PFSK-1 (cell line): Measurements from ENCODE around the gene SOX4.

Experiments
- FOXP2 ChIP-seq: optimal IDR thresholded peaks from 2 replicates; pipeline ENCODE3; 2011; ENCODE audit warnings: borderline replicate concordance, control low read depth, inconsistent platforms; ENCODE audit not compliant: insufficient read depth; ENCODE audit errors: extremely low read length, extremely low read depth
- POLR2AphosphoS5 ChIP-seq: IDR thresholded peaks from 2 replicates; pipeline ENCODE4 v1.6.1; 2012; ENCODE audit warnings: low read depth, mild to moderate bottlenecking, control low read depth, low read length, moderate library complexity
- SIN3A ChIP-seq: IDR thresholded peaks from 2 replicates; pipeline ENCODE4 v1.6.1; 2012; ENCODE audit warnings: mild to moderate bottlenecking, low read length, moderate library complexity, borderline replicate concordance; ENCODE audit not compliant: insufficient read depth
- TAF1 ChIP-seq: IDR thresholded peaks from 2 replicates; pipeline ENCODE4 v1.6.1; 2012; ENCODE audit warnings: low read length, control low read depth, borderline replicate concordance; ENCODE audit not compliant: insufficient read depth
- TF ChIP-seq, protein P1 (sequence below), 2 experiments: IDR thresholded peaks; 2 replicates each; pipeline versions ENCODE4 v1.6.1 to v1.8.0; 2011 to 2012; ENCODE audit warnings: low read depth in 2 of 2, low read length in 2 of 2, control low read depth in 1 of 2, inconsistent platforms in 1 of 2, mild to moderate bottlenecking in 1 of 2, moderate library complexity in 1 of 2; ENCODE audit not compliant: insufficient read depth in 1 of 2

Gene SOX4

GRCh38 chr6:21601932-21602390, 8.4 kb downstream of the SOX4 start:
- TF ChIP-seq FOXP2 (no peak), SIN3A (no peak), POLR2AphosphoS5 (no peak), TAF1 (no peak)
- TF ChIP-seq, protein P1, sequence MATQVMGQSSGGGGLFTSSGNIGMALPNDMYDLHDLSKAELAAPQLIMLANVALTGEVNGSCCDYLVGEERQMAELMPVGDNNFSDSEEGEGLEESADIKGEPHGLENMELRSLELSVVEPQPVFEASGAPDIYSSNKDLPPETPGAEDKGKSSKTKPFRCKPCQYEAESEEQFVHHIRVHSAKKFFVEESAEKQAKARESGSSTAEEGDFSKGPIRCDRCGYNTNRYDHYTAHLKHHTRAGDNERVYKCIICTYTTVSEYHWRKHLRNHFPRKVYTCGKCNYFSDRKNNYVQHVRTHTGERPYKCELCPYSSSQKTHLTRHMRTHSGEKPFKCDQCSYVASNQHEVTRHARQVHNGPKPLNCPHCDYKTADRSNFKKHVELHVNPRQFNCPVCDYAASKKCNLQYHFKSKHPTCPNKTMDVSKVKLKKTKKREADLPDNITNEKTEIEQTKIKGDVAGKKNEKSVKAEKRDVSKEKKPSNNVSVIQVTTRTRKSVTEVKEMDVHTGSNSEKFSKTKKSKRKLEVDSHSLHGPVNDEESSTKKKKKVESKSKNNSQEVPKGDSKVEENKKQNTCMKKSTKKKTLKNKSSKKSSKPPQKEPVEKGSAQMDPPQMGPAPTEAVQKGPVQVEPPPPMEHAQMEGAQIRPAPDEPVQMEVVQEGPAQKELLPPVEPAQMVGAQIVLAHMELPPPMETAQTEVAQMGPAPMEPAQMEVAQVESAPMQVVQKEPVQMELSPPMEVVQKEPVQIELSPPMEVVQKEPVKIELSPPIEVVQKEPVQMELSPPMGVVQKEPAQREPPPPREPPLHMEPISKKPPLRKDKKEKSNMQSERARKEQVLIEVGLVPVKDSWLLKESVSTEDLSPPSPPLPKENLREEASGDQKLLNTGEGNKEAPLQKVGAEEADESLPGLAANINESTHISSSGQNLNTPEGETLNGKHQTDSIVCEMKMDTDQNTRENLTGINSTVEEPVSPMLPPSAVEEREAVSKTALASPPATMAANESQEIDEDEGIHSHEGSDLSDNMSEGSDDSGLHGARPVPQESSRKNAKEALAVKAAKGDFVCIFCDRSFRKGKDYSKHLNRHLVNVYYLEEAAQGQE (IDR thresholded peaks at IDR 0.05; ENCODE audit: insufficient read depth in 1 of 2, low read depth in 2 of 2, low read length in 2 of 2), result no peak

DNA sequence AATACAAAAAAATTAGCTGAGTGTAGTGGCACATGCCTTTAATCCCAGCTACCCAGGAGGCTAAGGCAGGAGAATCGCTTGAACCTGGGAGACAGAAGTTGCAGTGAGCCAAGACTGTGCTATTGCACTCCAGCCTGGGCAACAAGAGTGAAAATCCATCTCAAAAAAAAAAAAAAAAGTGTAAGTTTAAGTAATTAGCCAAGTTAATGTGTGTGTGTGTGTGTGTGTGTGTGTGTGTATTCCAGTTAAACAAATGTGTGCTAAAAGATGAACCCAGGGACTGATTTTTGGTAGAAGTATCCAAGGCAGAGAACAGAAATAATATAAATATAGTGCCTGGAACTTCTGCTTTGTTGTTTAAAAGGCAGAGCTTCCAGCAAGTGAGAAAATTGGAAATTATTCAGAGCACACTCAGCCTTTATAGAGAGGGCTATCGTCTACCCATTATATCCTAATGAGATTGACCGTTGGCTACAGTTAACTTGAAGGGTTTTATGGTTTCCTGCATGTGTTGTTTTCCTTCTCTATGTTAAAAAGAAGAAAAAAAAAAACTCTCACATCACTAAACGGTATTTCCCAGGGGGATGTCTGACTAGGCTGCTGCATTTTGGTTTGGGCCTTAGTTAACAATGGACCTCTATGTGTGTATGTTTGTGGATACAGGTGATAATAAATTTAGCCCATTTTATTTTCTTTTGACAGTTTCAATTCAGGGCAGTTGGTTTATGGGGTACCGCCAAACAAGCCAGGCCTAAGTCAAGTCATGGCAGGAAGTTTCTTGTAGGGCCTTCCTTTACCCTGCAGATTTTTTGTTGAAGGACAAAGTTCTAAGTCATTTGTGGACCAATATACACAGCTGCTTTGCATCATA, 9.8 kb downstream of the SOX4 start:
- TF ChIP-seq, protein P1 (IDR thresholded peaks at IDR 0.05; ENCODE audit: insufficient read depth in 1 of 2, low read depth in 2 of 2, low read length in 2 of 2), result no peak
- no peak for TF ChIP-seq SIN3A
- TF ChIP-seq POLR2AphosphoS5, result no peak
- TF ChIP-seq FOXP2, result no peak
- TF ChIP-seq TAF1, result no peak

DNA sequence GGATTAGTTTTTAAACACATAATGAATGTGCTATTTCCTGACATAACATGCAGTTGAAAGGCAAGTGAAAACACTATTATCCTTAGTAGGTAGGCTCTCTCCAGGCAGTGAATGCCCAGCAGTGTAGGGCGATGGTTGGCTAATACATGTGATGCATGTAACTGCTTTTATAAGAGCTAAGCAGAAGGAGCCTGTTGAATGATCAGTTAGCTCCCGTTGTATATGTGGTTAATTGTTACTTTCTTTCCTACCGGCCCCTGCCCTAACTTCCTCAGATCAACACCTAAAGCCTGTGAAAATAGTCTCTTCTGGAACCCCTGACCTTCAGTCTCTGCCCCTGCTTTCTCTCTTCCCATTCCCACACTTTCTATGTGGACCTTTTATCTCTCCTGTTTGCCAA, 10.5 kb downstream of the SOX4 start:
- TF ChIP-seq, protein P1 (IDR thresholded peaks at IDR 0.05; ENCODE audit: insufficient read depth in 1 of 2, low read depth in 2 of 2, low read length in 2 of 2), result no peak

- TF ChIP-seq TAF1 (no peak), FOXP2 (no peak), SIN3A (no peak), POLR2AphosphoS5 (no peak)
- TF ChIP-seq, protein P1 (IDR thresholded peaks at IDR 0.05; ENCODE audit: insufficient read depth in 1 of 2, low read depth in 2 of 2, low read length in 2 of 2), result no peak
Measured at GRCh38 chr6:21605166-21605565, 11.6 kb downstream of the SOX4 start.
